Endodermal cell (in vitro differentiated cells): ENCODE data around the gene MAGIX. TPM values are rescaled to one million over a fixed set of nuclear protein-coding genes. Genes with fewer than 3 reads are reported as not detected.

Experiments used
- DNase-seq: peaks from one replicate; pipeline ENCODE4 v3.0.0-alpha.2; 2017
- H3K27ac ChIP-seq: 2 replicates; pipeline ENCODE4 v1.5.1; 2013; ENCODE audit warnings: mild to moderate bottlenecking, low read depth, low read length, moderate library complexity
- H3K27me3 ChIP-seq: 2 replicates; pipeline ENCODE4 v1.6.1; 2013; ENCODE audit warnings: mild to moderate bottlenecking, low read length, moderate library complexity; ENCODE audit not compliant: insufficient read depth, control insufficient read depth, poor library complexity, severe bottlenecking
- H3K36me3 ChIP-seq: 2 replicates; pipeline ENCODE4 v1.7.0; 2013; ENCODE audit warnings: mild to moderate bottlenecking, low read length, moderate library complexity; ENCODE audit not compliant: control insufficient read depth, insufficient read depth
- H3K4me1 ChIP-seq: one replicate; pipeline ENCODE4 v1.7.0; 2013; ENCODE audit warnings: low read length; ENCODE audit not compliant: control insufficient read depth, insufficient read depth
- H3K4me3 ChIP-seq: 2 replicates; pipeline ENCODE4 v1.5.1; 2013; ENCODE audit warnings: mild to moderate bottlenecking, low read length, moderate library complexity
- H3K9ac ChIP-seq: 2 replicates; pipeline ENCODE4 v1.6.1; 2013; ENCODE audit warnings: mild to moderate bottlenecking, low read length, moderate library complexity; ENCODE audit not compliant: poor library complexity, severe bottlenecking; ENCODE audit errors: extremely low read depth
- H3K9me3 ChIP-seq: 2 replicates; pipeline ENCODE4 v1.6.1; 2013; ENCODE audit warnings: mild to moderate bottlenecking, low read length, moderate library complexity; ENCODE audit not compliant: control insufficient read depth
- H3K27ac Mint-ChIP-seq: 2 replicates; pipeline ENCODE4 v1.8.0; 2020; ENCODE audit warnings: mixed read lengths
- H3K27me3 Mint-ChIP-seq: 2 replicates; pipeline ENCODE4 v1.8.0; 2021; ENCODE audit warnings: mild to moderate bottlenecking, mixed read lengths; ENCODE audit not compliant: insufficient read depth
- H3K36me3 Mint-ChIP-seq: 2 replicates; pipeline ENCODE4 v1.8.0; 2020; ENCODE audit warnings: low read depth, mixed read lengths
- H3K4me1 Mint-ChIP-seq: 2 replicates; pipeline ENCODE4 v1.8.0; 2020; ENCODE audit warnings: mixed read lengths
- H3K4me3 Mint-ChIP-seq: 2 replicates; pipeline ENCODE4 v1.8.0; 2020; ENCODE audit warnings: mild to moderate bottlenecking, moderate library complexity, mixed read lengths
- H3K9me3 Mint-ChIP-seq: 2 replicates; pipeline ENCODE4 v1.8.0; 2020; ENCODE audit warnings: mild to moderate bottlenecking, mixed read lengths
- CTCF ChIP-seq: fragments of 200-600 bp; sonication (generic); conservative IDR thresholded peaks from 2 replicates; pipeline ENCODE4 v1.5.0; 2021; ENCODE audit warnings: antibody characterized with exemption, mild to moderate bottlenecking
- WGBS, 2 experiments: methylation state at CpG; one replicate each; pipeline versions ENCODE4 v1.1.5 to v1.1.7; 2013; ENCODE audit warnings: missing lambda C conversion rate in 2 of 2, mixed read lengths in 1 of 2; ENCODE audit not compliant: insufficient coverage in 1 of 2, insufficient read length in 1 of 2; 5-methylcytosine and 5-hydroxymethylcytosine counted together
- total RNA-seq, 2 donors: library from RNA; stranded (reverse); fragmentation: NEBNext Ultra II Directional in 1 of 2; extraction: Animal tissue kit (Norgen Biotek cat#: 25700) in 1 of 2; gene quantifications; 2 replicates in 1 of 2; 3 replicates in 1 of 2; pipeline ENCODE4 v1.2.1, GENCODE V29; 2021

MAGIX gene
- total RNA-seq, 2 donors from 2014 or later = 1.2 to 1.3 TPM

GRCh38 chrX:49186125-49187027 is 23.8 kb downstream of the MAGIX start, which contains the start of gene PRICKLE3:
Gene PRICKLE3, minus strand, starts transcription at chrX:49186373. Its CDS starts 76 bp downstream, at chrX:49186297.
- Mint-ChIP-seq H3K27ac (peak within 1 kb of the TSS; percentile 83), H3K4me3 (peak within 1 kb of the TSS; percentile 58), H3K9me3 (peaks cover 70% of the 10 kb centered on the region), H3K4me1 (no peaks in the 10 kb centered on the region), H3K36me3 (peaks cover 11% of the 10 kb centered on the region), H3K27me3 (no peaks in the 10 kb centered on the region)
- WGBS, 2 experiments = 9% methylated on average over 62 of the region's 62 CpGs; no CpG with 5 or more reads in 1 of the 2 experiments
- peak within 1 kb of the TSS; percentile 78 for H3K4me3 ChIP-seq
- peaks cover 7% of the 10 kb centered on the region for H3K36me3 ChIP-seq
- H3K27ac ChIP-seq = no peak within 1 kb of the TSS
- peak; percentile 93 for DNase-seq
- no peak within 1 kb of the TSS for H3K9ac ChIP-seq
- H3K9me3 ChIP-seq = no peaks in the 10 kb centered on the region
- H3K4me1 ChIP-seq = no peaks in the 10 kb centered on the region
- TF ChIP-seq CTCF = peak; percentile 65
- H3K27me3 ChIP-seq = no peaks in the 10 kb centered on the region

- no peak for TF ChIP-seq CTCF
- H3K4me3 Mint-ChIP-seq = peak overlapping the region; percentile 58
- 57% methylated on average over 3 of the region's 15 CpGs; no CpG with 5 or more reads in 1 of the 2 experiments for WGBS, 2 experiments
- peaks cover 7% of the 10 kb centered on the region for H3K36me3 ChIP-seq
- H3K27me3 ChIP-seq = no peaks in the 10 kb centered on the region
- H3K27ac Mint-ChIP-seq = peak overlapping the region; percentile 55
- H3K27ac ChIP-seq = no peak overlapping the region
- H3K27me3 Mint-ChIP-seq = no peaks in the 10 kb centered on the region
- H3K4me1 Mint-ChIP-seq = no peaks in the 10 kb centered on the region
- H3K9me3 Mint-ChIP-seq = peaks cover 68% of the 10 kb centered on the region
- DNase-seq = peak; percentile 62
- no peak overlapping the region for H3K9ac ChIP-seq
- no peaks in the 10 kb centered on the region for H3K9me3 ChIP-seq
- no peak overlapping the region for H3K4me3 ChIP-seq
- no peaks in the 10 kb centered on the region for H3K4me1 ChIP-seq
- H3K36me3 Mint-ChIP-seq = peaks cover 11% of the 10 kb centered on the region
Measured at GRCh38 chrX:49187028-49187394, 24.5 kb downstream of the MAGIX start.

GRCh38 chrX:49187526-49187925 is 25.0 kb downstream of the MAGIX start:
- H3K27ac Mint-ChIP-seq = no peak overlapping the region
- H3K9ac ChIP-seq = no peak overlapping the region
- H3K27me3 ChIP-seq = no peaks in the 10 kb centered on the region
- no peaks in the 10 kb centered on the region for H3K4me1 Mint-ChIP-seq
- peaks cover 7% of the 10 kb centered on the region for H3K36me3 ChIP-seq
- TF ChIP-seq CTCF = no peak
- peaks cover 6% of the 10 kb centered on the region for H3K36me3 Mint-ChIP-seq
- no peak for DNase-seq
- no peaks in the 10 kb centered on the region for H3K9me3 ChIP-seq
- H3K9me3 Mint-ChIP-seq = peaks cover 66% of the 10 kb centered on the region
- 70% methylated on average over 2 of the region's 10 CpGs; no CpG with 5 or more reads in 1 of the 2 experiments for WGBS, 2 experiments
- peak overlapping the region; percentile 58 for H3K4me3 Mint-ChIP-seq
- H3K4me3 ChIP-seq = no peak overlapping the region
- H3K27ac ChIP-seq = no peak overlapping the region
- H3K27me3 Mint-ChIP-seq = no peaks in the 10 kb centered on the region
- H3K4me1 ChIP-seq = no peaks in the 10 kb centered on the region
